GM12878 (cell line): Measurements from ENCODE around the gene SIVA1. TPM values are rescaled to one million over a fixed set of nuclear protein-coding genes. Genes with fewer than 3 reads are reported as not detected.

Source experiments
- ATAC-seq: fragments of 200-7000 bp; cut with Tn5 transposase; 3 replicates; pipeline ENCODE4 v1.9.1; 2020; ENCODE audit warnings: mild to moderate bottlenecking, moderate library complexity
- BruUV-seq: library from RNA; stranded (reverse); fragments of 400-500 nt; replicated peaks from 2 replicates; lab custom pipeline; 2021; lab: Mats Ljungman, UMichigan
- CTCF ChIA-PET: fragments of 300-600 bp; sonication (Branson Sonifier 250); formaldehyde crosslinking; extraction: SDS; loops from one replicate; lab custom pipeline; 2021; ENCODE audit warnings: inconsistent platforms; lab: Yijun Ruan, JAX
- POLR2A ChIA-PET: fragments of 350-600 bp; formaldehyde crosslinking; extraction: SDS; loops from one replicate; lab custom pipeline; 2021; ENCODE audit warnings: inconsistent platforms; lab: Charles Lee
- RAD21 ChIA-PET: fragments of 300-600 bp; sonication (Branson Sonifier 250); formaldehyde crosslinking; loops from one replicate; lab custom pipeline; 2023; ENCODE audit warnings: antibody characterized with exemption; ENCODE audit not compliant: unreplicated experiment; lab: Charles Lee
- SMC1A ChIA-PET: fragments of 300-600 bp; sonication (Branson Sonifier 250); formaldehyde crosslinking; loops from one replicate; lab custom pipeline; 2023; ENCODE audit not compliant: unreplicated experiment, uncharacterized antibody; lab: Charles Lee
- DNase-seq: peaks from one replicate; pipeline ENCODE4 v3.0.0-alpha.2; 2011; ENCODE audit warnings: low read depth, low spot score
- FAIRE-seq: peaks from 3 replicates; lab custom pipeline; 2011; peaks lifted over from hg19 to GRCh38; lab: Jason Lieb, UNC
- H2AFZ ChIP-seq: 2 replicates; pipeline ENCODE4 v1.6.0; 2011; ENCODE audit warnings: low read depth, low read length, control low read depth; ENCODE audit not compliant: control insufficient read depth
- H3K27ac ChIP-seq: 2 replicates; pipeline ENCODE4 v1.5.1; 2011; ENCODE audit warnings: control low read depth; ENCODE audit not compliant: control insufficient read depth, insufficient read depth
- H3K27me3 ChIP-seq, 2 experiments: replicated peaks in 1 of 2; 2 replicates each; pipeline versions ENCODE4 v1.6.0 to v1.6.1; 2011; ENCODE audit warnings: low read length in 1 of 2; ENCODE audit not compliant: control insufficient read depth in 2 of 2, insufficient read depth in 2 of 2
- H3K36me3 ChIP-seq, 2 experiments: 2 replicates each; pipeline ENCODE4 v1.5.1; 2011; ENCODE audit warnings: low read length in 1 of 2; ENCODE audit not compliant: control insufficient read depth in 2 of 2, insufficient read depth in 2 of 2
- H3K4me1 ChIP-seq: 2 replicates; pipeline ENCODE4 v1.6.1; 2011; ENCODE audit warnings: mild to moderate bottlenecking, low read length, moderate library complexity, mixed read lengths; ENCODE audit not compliant: control insufficient read depth, insufficient read depth
- H3K4me2 ChIP-seq: 2 replicates; pipeline ENCODE4 v1.6.0; 2011; ENCODE audit warnings: control low read depth; ENCODE audit not compliant: control insufficient read depth, insufficient read depth
- H3K4me3 ChIP-seq: fragments of 200-600 bp; sonication (generic); 2 replicates; pipeline ENCODE4 v1.5.1; 2016
- H3K79me2 ChIP-seq: 2 replicates; pipeline ENCODE4 v1.6.0; 2011; ENCODE audit warnings: low read length; ENCODE audit not compliant: control insufficient read depth, insufficient read depth
- H3K9ac ChIP-seq: 2 replicates; pipeline ENCODE4 v1.8.0; 2011; ENCODE audit warnings: low read length, control low read depth, mixed read lengths; ENCODE audit not compliant: control insufficient read depth, insufficient read depth
- H3K9me3 ChIP-seq: replicated peaks from 3 replicates; pipeline ENCODE4 v1.5.1; 2011; ENCODE audit warnings: mild to moderate bottlenecking, low read length; ENCODE audit not compliant: control insufficient read depth, insufficient read depth
- H4K20me1 ChIP-seq: 2 replicates; pipeline ENCODE4 v1.6.0; 2011; ENCODE audit not compliant: control insufficient read depth, insufficient read depth
- BCL11A ChIP-seq: IDR thresholded peaks from 2 replicates; pipeline ENCODE4 v1.6.1; 2011; ENCODE audit warnings: low read depth, low read length
- CREB1 ChIP-seq: IDR thresholded peaks from 2 replicates; pipeline ENCODE4 v1.6.1; 2012; ENCODE audit warnings: low read depth, mild to moderate bottlenecking, inconsistent platforms
- DPF2 ChIP-seq: fragments of 450-650 bp; IDR thresholded peaks from 2 replicates; pipeline ENCODE4 v1.6.1; 2017; ENCODE audit warnings: mild to moderate bottlenecking
- FOS ChIP-seq: IDR thresholded peaks from 3 replicates; pipeline ENCODE4 v1.6.1; 2011; ENCODE audit warnings: borderline replicate concordance; ENCODE audit not compliant: insufficient read length; ENCODE audit errors: extremely low read depth
- KAT2A ChIP-seq: conservative IDR thresholded peaks from 2 replicates; pipeline ENCODE4 v1.6.1; 2011; ENCODE audit warnings: low read depth, low read length; ENCODE audit not compliant: control insufficient read depth
- NR2C2 ChIP-seq: IDR thresholded peaks from 2 replicates; pipeline ENCODE4 v1.6.1; 2011; ENCODE audit warnings: borderline replicate concordance, low read depth; ENCODE audit not compliant: control insufficient read depth, insufficient read length
- SMAD1 ChIP-seq: fragments of 450-650 bp; IDR thresholded peaks from 2 replicates; pipeline ENCODE4 v1.6.1; 2018; ENCODE audit warnings: mild to moderate bottlenecking, low read depth; ENCODE audit not compliant: partially characterized antibody
- TCF12 ChIP-seq: IDR thresholded peaks from 2 replicates; pipeline ENCODE4 v1.6.1; 2011; ENCODE audit warnings: low read depth, mild to moderate bottlenecking, low read length
- ZNF24 ChIP-seq: fragments of 450-650 bp; IDR thresholded peaks from 2 replicates; pipeline ENCODE4 v1.6.1; 2017; ENCODE audit warnings: antibody characterized with exemption, mild to moderate bottlenecking
- ZNF384 ChIP-seq: IDR thresholded peaks from 2 replicates; pipeline ENCODE4 v1.6.1; 2012; ENCODE audit warnings: low read depth, mild to moderate bottlenecking, low read length, improper control_type of control experiment, borderline replicate concordance
- WGBS: methylation state at CpG from one replicate; pipeline ENCODE4 v1.1.6; 2016; ENCODE audit warnings: low lambda C conversion rate; ENCODE audit not compliant: insufficient replicate concordance, insufficient coverage; ENCODE audit errors: missing lambda C conversion rate; 5-methylcytosine and 5-hydroxymethylcytosine counted together
- in situ Hi-C: fragments of 300-500 bp; cut with MboI; formaldehyde crosslinking; loops from 9 replicates; pipeline ENCODE4 v1.14.3; 2018; ENCODE audit warnings: mixed read lengths
- intact Hi-C: fragments of 100-400 bp; cut with micrococcal nuclease; formaldehyde crosslinking; loops from one replicate; pipeline ENCODE4 v1.14.2; 2022; ENCODE audit not compliant: unreplicated experiment
- polyA plus RNA-seq, 11 experiments: library from polyadenylated mRNA; depleted of rRNA in 4 of 11; unstranded in 6 of 11; stranded (reverse) in 5 of 11; fragments of >200 nt; fragmentation: Nextera tagmentation in 4 of 11; fragmentation: Illumina TruSeq in 1 of 11; extraction: Ambion mirVana in 4 of 11; extraction: Trizol in 1 of 11; gene quantifications; 1 replicate in 1 of 11; 2 replicates in 10 of 11; pipeline versions ENCODE4 v1.2.1 to v1.2.3, GENCODE V29; 2011 to 2016; ENCODE audit warnings: inconsistent platforms in 2 of 11, missing spikeins in 2 of 11, low read depth in 1 of 11
- total RNA-seq, 4 experiments: library from RNA; depleted of rRNA in 3 of 4; stranded (reverse); fragments of >200 nt in 3 of 4; fragmentation: Illumina TruSeq in 1 of 4; extraction: Trizol in 1 of 4; gene quantifications; 2 replicates each; pipeline versions ENCODE4 v1.2.1 to v1.2.3, GENCODE V29; 2013 to 2021
- TF ChIP-seq, protein P1 (sequence below): fragments of 450-650 bp; conservative IDR thresholded peaks from 2 replicates; pipeline ENCODE4 v1.6.1; 2017; ENCODE audit warnings: mild to moderate bottlenecking, moderate library complexity
- TF ChIP-seq, protein P2 (sequence below): fragments of 450-650 bp; formaldehyde crosslinking; IDR thresholded peaks from 2 replicates; pipeline ENCODE4 v1.4.0; 2020; ENCODE audit warnings: mild to moderate bottlenecking, moderate library complexity
- TF ChIP-seq, protein P3 (sequence below): IDR thresholded peaks from 2 replicates; pipeline ENCODE4 v1.6.1; 2012; ENCODE audit warnings: low read depth, low read length, improper control_type of control experiment
- TF ChIP-seq, protein P4 (sequence below): fragments of 450-650 bp; IDR thresholded peaks from 2 replicates; pipeline ENCODE4 v1.6.1; 2016; ENCODE audit warnings: mild to moderate bottlenecking
- TF ChIP-seq, protein P5 (sequence below): IDR thresholded peaks from 2 replicates; pipeline ENCODE4 v1.6.1; 2011; ENCODE audit warnings: low read depth, low read length, improper control_type of control experiment, borderline replicate concordance
- TF ChIP-seq, protein P6 (sequence below): IDR thresholded peaks from 2 replicates; pipeline ENCODE4 v1.6.1; 2012; ENCODE audit warnings: low read depth, low read length, improper control_type of control experiment

The SIVA1 gene
- total and polyA plus RNA-seq, 10 of the 15 experiments (the other 5 are each of a cell fraction or from before 2014, with no cell fraction given) = 4.6 to 282 (median 106) TPM

DNA sequence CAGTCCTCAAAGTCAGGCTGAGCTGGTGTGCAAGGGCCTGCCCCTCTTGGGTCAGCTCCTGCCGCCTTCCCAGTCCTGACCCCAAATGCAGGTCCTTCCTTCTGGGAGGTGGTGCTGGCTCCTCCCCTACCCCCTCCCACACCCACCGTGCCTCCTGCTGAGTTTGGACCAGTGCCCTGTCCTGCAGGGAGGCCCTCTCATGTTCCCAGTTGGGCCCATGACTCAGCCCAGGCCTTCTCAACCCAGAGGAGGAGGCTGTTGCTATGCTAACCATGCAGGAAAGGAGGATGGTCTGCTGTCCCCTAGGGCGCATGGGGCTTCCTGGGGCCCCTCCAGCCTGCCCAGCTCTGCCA lies 52.4 kb downstream of the SIVA1 start:
- Histone ChIP-seq H3K27ac (no peak overlapping the region), H3K9ac (no peak overlapping the region), H3K4me1 (peaks cover 8% of the 10 kb centered on the region; the same call in 1 of the 2 replicates), H3K27me3 (no peaks in the 10 kb centered on the region; a peak in 1 of 4 replicates), H3K36me3 (no peaks in the 10 kb centered on the region), H3K4me3 (no peak overlapping the region), H3K79me2 (no peaks in the 10 kb centered on the region), H3K9me3 (no peaks in the 10 kb centered on the region), H4K20me1 (no peaks in the 10 kb centered on the region), H2AFZ (no peak overlapping the region), H3K4me2 (no peak overlapping the region)
- ChIA-PET POLR2A (no interaction called here), CTCF (interaction anchor here (1.0 kb wide), 1 partner anchor 66 kb away, joined by 3 read pairs; no protein-coding TSS in a partner anchor), RAD21 (no interaction called here), SMC1A (no interaction called here)
- in situ Hi-C loops (no loop called here), intact Hi-C loops (no loop called here)
- 48% methylated on average over 3 of the region's 3 CpGs for WGBS
- no peak for DNase-seq
- no peak for ATAC-seq
- no peak for FAIRE-seq
- no TSS peak for BruUV-seq
- TF ChIP-seq, protein P1, sequence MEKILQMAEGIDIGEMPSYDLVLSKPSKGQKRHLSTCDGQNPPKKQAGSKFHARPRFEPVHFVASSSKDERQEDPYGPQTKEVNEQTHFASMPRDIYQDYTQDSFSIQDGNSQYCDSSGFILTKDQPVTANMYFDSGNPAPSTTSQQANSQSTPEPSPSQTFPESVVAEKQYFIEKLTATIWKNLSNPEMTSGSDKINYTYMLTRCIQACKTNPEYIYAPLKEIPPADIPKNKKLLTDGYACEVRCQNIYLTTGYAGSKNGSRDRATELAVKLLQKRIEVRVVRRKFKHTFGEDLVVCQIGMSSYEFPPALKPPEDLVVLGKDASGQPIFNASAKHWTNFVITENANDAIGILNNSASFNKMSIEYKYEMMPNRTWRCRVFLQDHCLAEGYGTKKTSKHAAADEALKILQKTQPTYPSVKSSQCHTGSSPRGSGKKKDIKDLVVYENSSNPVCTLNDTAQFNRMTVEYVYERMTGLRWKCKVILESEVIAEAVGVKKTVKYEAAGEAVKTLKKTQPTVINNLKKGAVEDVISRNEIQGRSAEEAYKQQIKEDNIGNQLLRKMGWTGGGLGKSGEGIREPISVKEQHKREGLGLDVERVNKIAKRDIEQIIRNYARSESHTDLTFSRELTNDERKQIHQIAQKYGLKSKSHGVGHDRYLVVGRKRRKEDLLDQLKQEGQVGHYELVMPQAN = no peak
- no peak for TF ChIP-seq TCF12
- TF ChIP-seq, protein P2, sequence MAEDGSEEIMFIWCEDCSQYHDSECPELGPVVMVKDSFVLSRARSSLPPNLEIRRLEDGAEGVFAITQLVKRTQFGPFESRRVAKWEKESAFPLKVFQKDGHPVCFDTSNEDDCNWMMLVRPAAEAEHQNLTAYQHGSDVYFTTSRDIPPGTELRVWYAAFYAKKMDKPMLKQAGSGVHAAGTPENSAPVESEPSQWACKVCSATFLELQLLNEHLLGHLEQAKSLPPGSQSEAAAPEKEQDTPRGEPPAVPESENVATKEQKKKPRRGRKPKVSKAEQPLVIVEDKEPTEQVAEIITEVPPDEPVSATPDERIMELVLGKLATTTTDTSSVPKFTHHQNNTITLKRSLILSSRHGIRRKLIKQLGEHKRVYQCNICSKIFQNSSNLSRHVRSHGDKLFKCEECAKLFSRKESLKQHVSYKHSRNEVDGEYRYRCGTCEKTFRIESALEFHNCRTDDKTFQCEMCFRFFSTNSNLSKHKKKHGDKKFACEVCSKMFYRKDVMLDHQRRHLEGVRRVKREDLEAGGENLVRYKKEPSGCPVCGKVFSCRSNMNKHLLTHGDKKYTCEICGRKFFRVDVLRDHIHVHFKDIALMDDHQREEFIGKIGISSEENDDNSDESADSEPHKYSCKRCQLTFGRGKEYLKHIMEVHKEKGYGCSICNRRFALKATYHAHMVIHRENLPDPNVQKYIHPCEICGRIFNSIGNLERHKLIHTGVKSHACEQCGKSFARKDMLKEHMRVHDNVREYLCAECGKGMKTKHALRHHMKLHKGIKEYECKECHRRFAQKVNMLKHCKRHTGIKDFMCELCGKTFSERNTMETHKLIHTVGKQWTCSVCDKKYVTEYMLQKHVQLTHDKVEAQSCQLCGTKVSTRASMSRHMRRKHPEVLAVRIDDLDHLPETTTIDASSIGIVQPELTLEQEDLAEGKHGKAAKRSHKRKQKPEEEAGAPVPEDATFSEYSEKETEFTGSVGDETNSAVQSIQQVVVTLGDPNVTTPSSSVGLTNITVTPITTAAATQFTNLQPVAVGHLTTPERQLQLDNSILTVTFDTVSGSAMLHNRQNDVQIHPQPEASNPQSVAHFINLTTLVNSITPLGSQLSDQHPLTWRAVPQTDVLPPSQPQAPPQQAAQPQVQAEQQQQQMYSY = no peak
- no peak for TF ChIP-seq SMAD1
- TF ChIP-seq BCL11A = no peak
- TF ChIP-seq NR2C2 = no peak
- TF ChIP-seq, protein P3, sequence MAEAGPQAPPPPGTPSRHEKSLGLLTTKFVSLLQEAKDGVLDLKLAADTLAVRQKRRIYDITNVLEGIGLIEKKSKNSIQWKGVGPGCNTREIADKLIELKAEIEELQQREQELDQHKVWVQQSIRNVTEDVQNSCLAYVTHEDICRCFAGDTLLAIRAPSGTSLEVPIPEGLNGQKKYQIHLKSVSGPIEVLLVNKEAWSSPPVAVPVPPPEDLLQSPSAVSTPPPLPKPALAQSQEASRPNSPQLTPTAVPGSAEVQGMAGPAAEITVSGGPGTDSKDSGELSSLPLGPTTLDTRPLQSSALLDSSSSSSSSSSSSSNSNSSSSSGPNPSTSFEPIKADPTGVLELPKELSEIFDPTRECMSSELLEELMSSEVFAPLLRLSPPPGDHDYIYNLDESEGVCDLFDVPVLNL = no peak
- no peak for TF ChIP-seq ZNF24
- TF ChIP-seq FOS = no peak
- TF ChIP-seq, protein P4, sequence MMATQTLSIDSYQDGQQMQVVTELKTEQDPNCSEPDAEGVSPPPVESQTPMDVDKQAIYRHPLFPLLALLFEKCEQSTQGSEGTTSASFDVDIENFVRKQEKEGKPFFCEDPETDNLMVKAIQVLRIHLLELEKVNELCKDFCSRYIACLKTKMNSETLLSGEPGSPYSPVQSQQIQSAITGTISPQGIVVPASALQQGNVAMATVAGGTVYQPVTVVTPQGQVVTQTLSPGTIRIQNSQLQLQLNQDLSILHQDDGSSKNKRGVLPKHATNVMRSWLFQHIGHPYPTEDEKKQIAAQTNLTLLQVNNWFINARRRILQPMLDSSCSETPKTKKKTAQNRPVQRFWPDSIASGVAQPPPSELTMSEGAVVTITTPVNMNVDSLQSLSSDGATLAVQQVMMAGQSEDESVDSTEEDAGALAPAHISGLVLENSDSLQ = no peak
- TF ChIP-seq, protein P5, sequence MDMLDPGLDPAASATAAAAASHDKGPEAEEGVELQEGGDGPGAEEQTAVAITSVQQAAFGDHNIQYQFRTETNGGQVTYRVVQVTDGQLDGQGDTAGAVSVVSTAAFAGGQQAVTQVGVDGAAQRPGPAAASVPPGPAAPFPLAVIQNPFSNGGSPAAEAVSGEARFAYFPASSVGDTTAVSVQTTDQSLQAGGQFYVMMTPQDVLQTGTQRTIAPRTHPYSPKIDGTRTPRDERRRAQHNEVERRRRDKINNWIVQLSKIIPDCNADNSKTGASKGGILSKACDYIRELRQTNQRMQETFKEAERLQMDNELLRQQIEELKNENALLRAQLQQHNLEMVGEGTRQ = no peak
- TF ChIP-seq, protein P6, sequence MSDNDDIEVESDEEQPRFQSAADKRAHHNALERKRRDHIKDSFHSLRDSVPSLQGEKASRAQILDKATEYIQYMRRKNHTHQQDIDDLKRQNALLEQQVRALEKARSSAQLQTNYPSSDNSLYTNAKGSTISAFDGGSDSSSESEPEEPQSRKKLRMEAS = no peak
- no peak for TF ChIP-seq KAT2A
- no peak for TF ChIP-seq ZNF384
- no peak for TF ChIP-seq DPF2
- no peak for TF ChIP-seq CREB1
